ENCODE measurements around the gene TPX2. TPM values are rescaled to one million over a fixed set of nuclear protein-coding genes. Genes with fewer than 3 reads are reported as not detected.
"Not testable (repeated sequence)": the region's sequence is repeated elsewhere in the genome, so short reads cannot be mapped to it uniquely, and the experiment has no call there.

Gene TPX2
- polyA plus RNA-seq, 3 donors = 38.2 to 61.1 (median 58.2) TPM

- DNase-seq (ENCODE audit: extremely low read depth in 1 of 11, low read depth in 9 of 11, low spot score in 4 of 11) = no peak
Observed at GRCh38 chr20:31797364-31797763, 58.3 kb downstream of the TPX2 start.

GRCh38 chr20:31801508-31801907 lies 62.4 kb downstream of the TPX2 start:
- DNase-seq (ENCODE audit: extremely low read depth in 1 of 11, low read depth in 9 of 11, low spot score in 4 of 11) = no peak

- no peak for DNase-seq (ENCODE audit: extremely low read depth in 1 of 11, low read depth in 9 of 11, low spot score in 4 of 11)
Observed at GRCh38 chr20:31803552-31804291, 64.6 kb downstream of the TPX2 start.

GRCh38 chr20:31806564-31807355 lies 67.7 kb downstream of the TPX2 start:
- DNase-seq (ENCODE audit: extremely low read depth in 1 of 11, low read depth in 9 of 11, low spot score in 4 of 11) = no peak

GRCh38 chr20:31808481-31808880 lies 69.4 kb downstream of the TPX2 start:
- DNase-seq (ENCODE audit: extremely low read depth in 1 of 11, low read depth in 9 of 11, low spot score in 4 of 11) = no peak

- DNase-seq (ENCODE audit: extremely low read depth in 1 of 11, low read depth in 9 of 11, low spot score in 4 of 11) = no peak
Observed at GRCh38 chr20:31809661-31810060, 70.6 kb downstream of the TPX2 start.

- no peak for DNase-seq (ENCODE audit: extremely low read depth in 1 of 11, low read depth in 9 of 11, low spot score in 4 of 11)
Observed at GRCh38 chr20:31811198-31811597, 72.1 kb downstream of the TPX2 start.

GRCh38 chr20:31811796-31812728 lies 73.0 kb downstream of the TPX2 start:
- DNase-seq (ENCODE audit: extremely low read depth in 1 of 11, low read depth in 9 of 11, low spot score in 4 of 11) = peak in 3 of 11 donors; percentile 27 to 59 (median 36)

GRCh38 chr20:31813611-31814010 lies 74.5 kb downstream of the TPX2 start:
- DNase-seq (ENCODE audit: extremely low read depth in 1 of 11, low read depth in 9 of 11, low spot score in 4 of 11) = no peak

GRCh38 chr20:31814142-31814541 lies 75.1 kb downstream of the TPX2 start:
- not testable (repeated sequence) for DNase-seq (ENCODE audit: extremely low read depth in 1 of 11, low read depth in 9 of 11, low spot score in 4 of 11)

- DNase-seq (ENCODE audit: extremely low read depth in 1 of 11, low read depth in 9 of 11, low spot score in 4 of 11) = no peak
Observed at GRCh38 chr20:31815408-31816188, 76.5 kb downstream of the TPX2 start.

GRCh38 chr20:31816221-31816620 lies 77.1 kb downstream of the TPX2 start:
- DNase-seq (ENCODE audit: extremely low read depth in 1 of 11, low read depth in 9 of 11, low spot score in 4 of 11) = no peak

- DNase-seq (ENCODE audit: extremely low read depth in 1 of 11, low read depth in 9 of 11, low spot score in 4 of 11) = no peak
Observed at GRCh38 chr20:31817461-31817860, 78.4 kb downstream of the TPX2 start.

GRCh38 chr20:31818376-31818908 lies 79.4 kb downstream of the TPX2 start:
- no peak for DNase-seq (ENCODE audit: extremely low read depth in 1 of 11, low read depth in 9 of 11, low spot score in 4 of 11)

- DNase-seq (ENCODE audit: extremely low read depth in 1 of 11, low read depth in 9 of 11, low spot score in 4 of 11) = no peak
Observed at GRCh38 chr20:31819083-31819784, 80.1 kb downstream of the TPX2 start, which contains the start of gene MYLK2. MYLK2 (plus strand) TSS chr20:31819356; CDS start chr20:31819581, 225 bp downstream.

- DNase-seq (ENCODE audit: extremely low read depth in 1 of 11, low read depth in 9 of 11, low spot score in 4 of 11) = no peak
Observed at GRCh38 chr20:31820228-31820627, 81.1 kb downstream of the TPX2 start.

GRCh38 chr20:31821427-31821826 lies 82.3 kb downstream of the TPX2 start:
- no peak for DNase-seq (ENCODE audit: extremely low read depth in 1 of 11, low read depth in 9 of 11, low spot score in 4 of 11)
